Measurements from ENCODE around the gene KLF15.

DNA sequence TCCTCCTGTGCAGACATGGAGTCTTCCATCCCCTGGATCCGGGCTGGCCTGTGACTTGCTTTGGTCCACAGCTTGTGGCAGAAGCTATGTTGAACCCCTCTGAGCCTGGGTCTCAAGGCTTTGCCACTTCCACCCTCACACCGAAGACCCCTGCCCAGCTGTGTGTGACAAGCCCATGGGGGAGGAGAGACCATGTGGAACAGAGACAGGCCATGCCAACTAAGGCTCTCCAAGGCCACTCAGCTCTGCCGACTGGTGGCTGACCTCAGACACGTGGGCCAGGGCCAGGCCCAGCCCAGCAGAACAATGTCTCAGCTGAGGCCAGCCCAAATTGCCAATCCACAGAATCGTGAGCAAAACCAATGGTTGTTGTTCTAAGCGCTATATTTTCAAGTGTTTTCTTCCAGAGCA, 21.1 kb upstream of the KLF15 start:
- no peak for TF ChIP-seq CTCF (conservative IDR thresholded peaks at IDR 0.05; ENCODE audit: low read depth, low read length)
- TF ChIP-seq EZH2 (IDR thresholded peaks at IDR 0.05; ENCODE audit: borderline replicate concordance, low read depth, low read length, poor library complexity, severe bottlenecking) = no peak

Data from A673 (cell line).